Stimulated activated CD8-positive, alpha-beta memory T cell treated with anti-CD3 and anti-CD28 coated beads, Interleukin-4, amount 100 ng/mL, for 1 hour (primary cell): ENCODE results near the gene MARK2.
"Not testable (repeated sequence)": the region's sequence is repeated elsewhere in the genome, so short reads cannot be mapped to it uniquely, and the experiment has no call there.

Experiments used
- DNase-seq, 2 donors: peaks; one replicate each; pipeline ENCODE4 v3.0.0-alpha.2; 2020; ENCODE audit warnings: low read depth in 2 of 2, low spot score in 1 of 2

Gene MARK2

GRCh38 chr11:63838678-63839507, at the start of gene MARK2:
TSS of gene MARK2 (plus strand) at chr11:63839110. CDS start at chr11:63839507, 397 bp downstream.
- DNase-seq = peak; percentile 99 to 100

- no peak for DNase-seq
Observed at GRCh38 chr11:63791495-63792167, 47.3 kb upstream of the MARK2 start.

DNA sequence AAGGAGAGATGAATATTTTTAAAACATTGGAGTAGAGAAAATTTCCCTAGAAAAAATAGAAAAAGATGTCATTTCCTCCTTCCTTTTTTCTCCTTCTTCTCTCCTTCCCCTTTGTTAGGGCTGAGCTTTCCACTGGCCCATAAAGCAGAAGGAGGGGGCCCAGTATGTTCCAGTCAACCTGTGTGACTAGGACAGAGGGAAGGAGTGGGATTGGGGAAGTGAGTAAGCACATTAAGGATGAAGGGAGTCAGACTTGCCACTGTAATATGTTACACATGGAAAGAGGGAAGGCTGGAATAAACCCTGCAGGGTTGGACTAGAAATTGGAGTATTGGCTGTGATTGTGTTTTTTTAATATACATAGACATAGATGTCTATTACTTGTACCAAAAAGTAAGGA, 45.7 kb upstream of the MARK2 start:
- DNase-seq = no peak

GRCh38 chr11:63795066-63795465, 43.8 kb upstream of the MARK2 start:
- DNase-seq = no peak

DNA sequence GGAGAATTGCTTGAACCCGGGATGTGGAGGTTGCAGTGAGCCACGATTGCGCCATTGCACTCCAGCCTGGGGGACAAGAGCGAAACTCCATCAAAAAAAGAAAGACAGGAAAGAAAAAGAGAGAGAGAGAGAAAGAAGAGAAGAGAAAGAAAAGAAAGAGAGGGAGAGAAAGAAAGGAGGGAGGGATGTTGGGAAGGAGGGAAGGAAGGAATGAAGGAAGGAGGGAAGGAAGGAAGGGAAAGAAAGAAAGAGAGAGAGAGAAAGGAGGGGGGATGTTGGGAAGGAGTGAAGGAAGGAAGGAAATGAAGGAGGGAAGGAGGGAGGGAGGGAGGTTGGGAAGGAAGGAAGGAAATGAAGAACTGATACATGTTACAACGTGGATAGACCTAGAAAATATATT, 38.0 kb upstream of the MARK2 start:
- no peak for DNase-seq

DNA sequence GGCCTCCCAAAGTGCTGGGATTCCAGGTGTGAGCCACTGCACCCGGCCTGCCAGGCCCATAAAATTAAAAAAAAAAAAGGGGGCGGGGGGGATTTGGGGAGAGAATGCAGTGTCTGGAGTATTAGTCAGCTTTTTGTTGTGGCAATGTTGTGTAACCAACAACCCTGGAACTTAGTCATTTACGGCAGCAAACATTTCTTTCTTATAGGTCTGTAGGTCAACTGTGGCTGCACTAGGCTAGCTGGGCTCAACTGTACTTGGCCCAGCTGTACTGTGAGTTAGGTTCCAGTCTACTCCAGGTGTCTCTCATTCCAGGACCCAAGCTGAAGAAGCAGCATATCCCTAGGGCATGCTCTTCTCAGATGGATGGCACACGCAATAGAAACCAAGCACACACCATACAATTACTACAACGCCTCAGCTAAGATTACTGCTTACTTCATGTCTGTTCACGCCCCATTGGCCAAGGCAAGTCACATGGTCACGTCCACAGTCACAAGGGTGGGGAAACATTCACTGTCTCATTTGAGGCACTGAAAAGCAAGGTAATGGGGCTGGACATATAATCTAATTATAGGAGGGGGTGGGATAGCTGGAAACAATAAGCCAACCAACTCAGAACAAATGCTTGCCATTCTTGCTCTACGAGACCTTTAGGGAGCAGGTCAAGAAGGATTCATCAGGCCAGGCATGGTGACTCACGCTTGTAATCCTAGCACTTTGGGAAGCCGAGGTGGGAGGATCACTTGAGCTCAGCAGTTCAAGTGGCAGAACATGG, 36.1 kb upstream of the MARK2 start:
- DNase-seq = no peak

DNA sequence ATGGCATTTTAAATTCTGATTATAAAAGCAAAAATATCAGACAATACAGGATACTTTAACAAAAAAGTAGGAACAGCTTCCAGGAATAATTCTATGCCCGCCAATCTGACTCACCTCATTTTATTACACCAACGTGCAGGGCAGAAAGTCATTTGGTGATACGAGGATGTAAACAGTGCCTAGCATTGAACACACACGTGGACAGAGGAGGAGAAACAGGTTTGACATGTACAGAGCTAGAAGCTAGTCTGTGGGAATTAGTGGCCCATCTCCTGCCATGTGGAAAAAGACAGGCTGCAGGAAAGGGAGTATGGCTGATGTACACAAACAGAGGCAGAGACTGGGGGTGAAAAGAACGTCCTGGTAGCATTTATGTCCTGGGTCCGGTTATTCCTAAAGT, 34.7 kb upstream of the MARK2 start:
- DNase-seq = no peak

GRCh38 chr11:63805844-63806415, 33.0 kb upstream of the MARK2 start:
- no peak for DNase-seq

DNA sequence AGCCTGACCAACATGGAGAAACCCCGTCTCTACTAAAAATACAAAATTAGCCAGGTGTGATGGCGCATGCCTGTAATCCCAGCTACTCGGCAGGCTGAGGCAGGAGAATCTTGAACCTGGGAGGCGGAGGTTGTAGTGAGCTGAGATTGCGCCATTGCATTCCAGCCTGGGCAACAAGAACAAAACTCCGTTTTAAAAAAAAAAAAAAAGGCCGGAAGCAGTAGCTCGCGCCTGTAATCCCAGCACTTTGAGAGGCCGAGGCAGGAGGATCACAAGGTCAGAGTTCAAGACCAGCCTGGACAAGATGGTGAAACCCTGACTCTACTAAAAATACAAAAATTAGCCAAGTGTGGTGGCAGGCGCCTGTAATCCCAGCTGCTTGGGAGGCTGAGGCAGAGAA, 28.5 kb upstream of the MARK2 start:
- not testable (repeated sequence) for DNase-seq

DNA sequence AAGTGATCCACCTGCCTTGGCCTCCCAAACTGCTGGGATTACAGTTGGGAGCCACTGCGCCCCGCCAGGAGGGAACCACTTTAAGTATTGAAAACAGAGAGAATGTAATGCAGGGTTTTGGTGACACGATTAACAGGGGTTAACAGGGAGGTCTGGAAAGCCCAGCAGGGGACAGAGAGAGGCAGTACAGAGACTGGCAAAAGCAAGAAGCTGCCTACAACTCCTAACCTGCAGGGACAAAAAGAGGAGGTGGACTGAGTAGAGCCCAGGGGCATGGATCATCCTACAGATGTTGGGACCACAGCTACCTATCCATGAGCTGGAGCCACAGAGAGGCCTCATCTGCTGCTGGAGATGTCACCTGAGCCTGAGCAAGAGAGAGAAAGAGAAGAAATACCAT, 27.4 kb upstream of the MARK2 start:
- DNase-seq = no peak

DNA sequence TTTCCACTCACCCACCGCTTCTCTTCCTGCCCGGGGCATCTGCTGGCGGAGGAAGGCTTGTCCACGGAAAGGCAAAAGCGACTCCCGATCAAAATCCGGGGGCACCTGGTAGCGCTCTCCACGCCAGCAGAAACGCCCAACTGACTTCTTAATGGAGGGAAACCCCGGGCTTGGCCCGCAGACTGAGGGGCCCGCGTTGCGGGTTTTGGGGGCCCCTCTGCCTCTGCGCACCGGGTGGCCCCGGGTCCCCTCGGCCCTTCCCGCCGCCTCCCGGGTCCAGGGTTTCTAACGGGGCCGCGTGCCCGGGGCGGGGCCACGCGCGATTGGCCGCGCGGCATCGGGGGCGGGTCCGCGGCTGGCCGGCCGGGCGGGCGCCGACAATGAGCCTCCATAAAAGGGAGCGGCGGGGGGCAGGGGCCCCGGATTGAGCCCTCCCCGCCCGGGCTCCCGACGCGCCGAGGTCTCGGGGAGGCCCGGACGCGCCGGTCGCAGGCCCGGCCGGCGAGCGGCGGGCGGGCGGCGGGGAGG, 25.8 kb upstream of the MARK2 start, which contains the start of gene SPINDOC:
Gene SPINDOC, plus strand, starts transcription at position 422 of the 528 bp plus-strand sequence. CDS start 231 bp downstream, outside the sequence.
- DNase-seq = peak in 1 of 2 donors; percentile 43

GRCh38 chr11:63813563-63814382, 25.1 kb upstream of the MARK2 start:
- DNase-seq = no peak

DNA sequence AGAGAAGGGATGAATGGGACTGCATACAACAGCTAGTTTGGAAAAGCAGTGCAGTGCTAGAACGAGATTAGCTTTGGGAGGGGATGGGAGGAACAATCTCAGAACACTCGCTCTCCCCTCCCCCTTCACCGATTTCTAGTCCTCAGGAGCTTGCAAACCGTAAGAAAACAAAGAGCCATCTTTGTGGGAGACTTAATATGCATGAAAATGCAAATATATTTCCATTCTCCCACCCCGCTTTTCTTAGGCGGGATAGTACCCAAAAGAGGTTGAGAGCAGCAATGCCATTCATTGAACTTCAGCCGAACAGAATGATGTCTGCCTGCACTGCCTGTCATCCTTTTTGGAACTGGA, 24.6 kb upstream of the MARK2 start:
- DNase-seq = no peak

- no peak for DNase-seq
Observed at GRCh38 chr11:63816166-63816565, 22.7 kb upstream of the MARK2 start.

DNA sequence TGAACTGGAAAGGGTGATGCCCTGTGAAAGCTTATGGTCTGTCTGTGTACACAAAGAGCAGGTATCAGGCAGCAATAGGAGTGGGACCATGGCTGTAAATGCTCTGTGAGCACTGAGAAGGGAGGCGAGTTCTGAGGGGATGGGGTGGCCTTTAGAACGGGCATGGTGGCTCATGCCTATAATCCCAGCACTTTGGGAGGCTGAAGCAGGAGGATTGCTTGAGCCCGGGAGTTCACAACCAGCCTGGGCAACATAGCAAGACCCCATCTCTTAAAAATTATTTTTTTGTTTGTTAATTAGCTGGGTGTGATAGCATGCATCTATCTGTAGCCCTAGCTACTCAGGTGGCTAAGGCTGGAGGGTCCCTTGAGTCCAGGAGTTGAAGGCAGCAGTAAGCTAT, 22.2 kb upstream of the MARK2 start:
- DNase-seq = no peak

DNA sequence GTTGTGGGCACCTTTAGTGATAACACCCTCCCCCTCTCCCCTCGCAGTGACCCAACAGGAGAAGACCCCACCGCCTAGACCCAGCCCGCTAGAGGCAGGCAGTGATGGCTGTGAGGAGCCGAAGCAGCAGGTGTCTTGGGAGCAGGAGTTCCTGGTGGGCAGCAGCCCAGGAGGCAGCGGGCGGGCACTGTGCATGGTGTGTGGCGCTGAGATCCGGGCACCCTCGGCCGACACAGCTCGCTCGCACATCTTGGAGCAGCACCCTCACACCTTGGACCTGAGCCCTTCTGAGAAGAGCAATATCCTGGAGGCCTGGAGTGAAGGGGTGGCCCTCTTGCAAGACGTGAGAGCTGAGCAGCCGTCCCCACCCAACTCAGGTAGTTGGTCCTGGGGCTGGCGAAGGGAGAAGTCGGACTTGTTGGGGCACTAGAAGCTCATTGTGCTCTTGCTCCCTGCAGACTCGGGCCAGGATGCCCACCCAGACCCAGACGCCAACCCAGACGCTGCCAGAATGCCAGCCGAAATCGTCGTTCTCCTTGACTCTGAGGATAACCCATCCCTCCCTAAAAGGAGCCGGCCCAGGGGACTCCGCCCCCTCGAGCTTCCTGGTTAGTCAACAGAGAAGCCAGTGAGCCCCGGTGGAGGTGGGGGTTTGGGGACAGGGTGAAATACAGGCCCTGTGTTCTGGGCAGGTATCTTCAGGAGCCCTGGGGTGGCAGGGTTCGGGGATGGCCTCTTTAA, 21.0 kb upstream of the MARK2 start:
- no peak for DNase-seq

- no peak for DNase-seq
Observed at GRCh38 chr11:63818609-63819008, 20.3 kb upstream of the MARK2 start.

GRCh38 chr11:63821411-63821810, 17.5 kb upstream of the MARK2 start:
- no peak for DNase-seq

GRCh38 chr11:63826471-63827190, 12.3 kb upstream of the MARK2 start:
- no peak for DNase-seq
